Measurements from ENCODE around the gene LRRC70. TPM values are rescaled to one million over a fixed set of nuclear protein-coding genes. Genes with fewer than 3 reads are reported as not detected.
"Not testable (repeated sequence)": the region's sequence is repeated elsewhere in the genome, so short reads cannot be mapped to it uniquely, and the experiment has no call there.

The LRRC70 gene
- total RNA-seq, 1 donor from 2014 or later = 1.0 TPM

DNA sequence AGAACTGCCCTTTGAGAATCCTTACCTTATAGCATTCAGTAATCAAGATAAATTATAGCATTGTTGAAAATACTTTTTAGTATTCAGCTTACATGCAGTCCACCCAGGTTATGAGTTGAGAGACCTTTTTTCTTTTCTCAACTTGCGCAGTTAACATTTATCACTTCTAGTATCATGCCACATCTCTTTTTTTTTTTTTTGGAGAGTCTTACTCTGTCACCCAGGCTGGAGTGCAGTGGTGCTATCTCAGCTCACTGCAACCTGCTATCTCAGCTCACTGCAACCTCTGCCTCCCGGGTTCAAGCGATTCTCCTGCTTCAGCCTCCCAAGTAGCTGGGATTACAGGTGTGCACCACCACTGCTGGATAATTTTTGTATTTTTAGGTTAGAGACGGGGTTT is 29.0 kb downstream of the LRRC70 start:
- no peak for DNase-seq (ENCODE audit: low spot score)

DNA sequence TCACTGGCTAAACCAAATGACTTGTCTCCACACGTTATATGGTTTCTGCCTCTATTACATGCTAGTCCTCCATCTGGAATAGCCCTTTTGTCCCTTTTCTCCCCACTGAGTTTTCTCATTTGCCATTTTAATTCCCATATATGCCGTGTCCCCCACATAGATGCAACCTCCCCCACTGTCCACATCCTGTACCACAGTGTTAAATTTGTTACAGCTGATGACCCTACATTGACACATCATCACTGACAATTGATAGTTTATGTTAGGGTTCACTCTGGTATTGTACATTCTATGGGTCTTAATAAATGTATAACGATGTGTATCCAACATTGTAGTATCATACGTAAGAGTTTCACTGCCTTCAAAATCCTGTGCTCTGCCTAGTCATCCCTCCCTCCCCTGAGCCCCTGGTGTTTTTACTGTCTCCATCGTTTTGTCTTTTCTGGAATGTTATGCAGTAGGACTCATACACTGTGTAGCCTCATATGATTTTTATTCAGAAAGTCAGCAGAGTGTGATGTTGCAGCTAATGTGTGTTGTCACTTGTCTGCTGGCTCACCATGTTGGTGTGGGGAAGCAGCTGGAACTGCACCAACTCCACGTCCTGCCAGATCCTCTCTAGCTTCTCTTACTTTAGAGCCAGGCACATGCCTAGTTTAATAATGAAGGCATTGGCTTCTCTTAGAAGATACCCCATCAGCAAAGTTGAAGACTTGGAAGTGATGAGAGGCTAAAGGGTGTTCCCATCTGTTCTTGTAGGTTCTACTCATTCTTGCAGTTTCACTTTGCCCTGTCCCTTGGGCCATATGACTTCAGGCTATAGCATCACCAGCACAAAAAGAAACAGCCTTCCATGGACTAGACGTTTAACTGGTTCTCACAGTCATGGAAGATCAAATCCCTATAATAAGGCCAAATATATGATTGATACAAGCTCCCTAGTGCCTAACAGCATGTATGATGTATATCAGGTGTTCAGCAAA is 30.2 kb downstream of the LRRC70 start:
- no peak for DNase-seq (ENCODE audit: low spot score)

DNA sequence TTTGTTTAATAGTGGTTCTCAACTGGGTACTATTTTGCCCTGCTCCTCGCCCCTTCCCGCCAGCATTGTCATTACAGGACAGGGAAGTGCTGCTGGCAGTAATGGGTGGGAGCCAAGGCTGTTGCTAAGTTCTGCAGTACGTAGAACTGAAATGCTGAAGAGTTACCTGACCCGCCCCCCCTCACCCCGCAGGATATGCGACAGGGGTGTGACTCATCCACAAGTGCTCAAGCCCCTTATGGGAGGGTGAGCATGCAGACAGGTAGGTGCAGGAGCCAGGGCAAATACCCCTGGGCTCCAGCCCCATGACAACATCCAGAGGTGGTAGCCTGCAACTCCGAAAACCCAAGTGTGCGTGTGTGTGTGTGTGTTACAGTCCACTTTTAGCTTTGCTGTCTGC is 35.7 kb downstream of the LRRC70 start:
- no peak for DNase-seq (ENCODE audit: low spot score)

DNA sequence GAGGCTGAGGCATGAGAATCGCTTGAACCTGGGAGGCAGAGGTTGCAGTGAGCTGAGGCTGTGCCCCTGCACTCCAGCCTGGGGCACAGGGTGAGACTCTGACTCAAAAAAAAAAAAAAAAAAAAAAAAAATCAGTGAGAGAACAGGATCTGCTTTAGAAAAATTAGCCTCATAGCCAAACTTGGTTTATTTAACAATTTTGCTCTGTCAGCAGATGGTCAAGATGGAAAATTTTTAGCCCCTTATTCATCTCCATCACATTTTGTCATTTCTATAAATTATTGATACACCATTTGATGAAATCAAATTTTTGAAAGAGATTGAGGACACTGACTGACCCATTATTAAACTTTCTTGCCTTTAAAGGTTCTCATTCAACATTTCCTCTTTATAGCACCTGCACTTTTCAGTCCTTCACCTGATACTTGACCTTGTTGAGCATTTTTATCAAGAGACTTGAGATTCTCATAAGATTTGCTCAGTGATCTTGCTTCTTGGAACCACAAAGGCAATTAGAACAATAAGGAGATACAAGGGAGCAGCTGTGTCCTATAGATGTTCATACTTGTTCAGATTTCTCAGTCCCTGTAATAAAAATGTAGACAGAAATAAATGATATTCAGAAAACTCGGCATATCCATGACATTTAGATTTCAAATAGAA is 38.1 kb downstream of the LRRC70 start:
- no peak for DNase-seq (ENCODE audit: low spot score)

DNA sequence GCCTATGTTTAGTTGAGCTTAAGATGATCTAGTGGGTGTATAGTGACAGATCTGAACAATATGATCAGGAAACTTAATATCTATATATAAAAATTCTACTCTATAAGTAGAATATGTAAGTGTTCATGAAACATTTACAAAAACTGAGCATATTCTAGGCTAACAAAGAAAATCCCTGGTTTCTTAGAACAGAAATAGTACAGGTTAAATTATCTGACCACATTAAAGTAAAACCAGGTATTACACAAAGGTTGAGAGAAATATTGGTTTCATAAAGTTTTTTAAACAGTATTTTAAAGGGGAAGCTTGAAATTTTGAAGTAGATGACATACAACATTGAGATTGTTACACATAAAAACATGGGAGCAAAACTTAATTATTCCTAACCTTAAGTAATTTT is 39.3 kb downstream of the LRRC70 start:
- DNase-seq (ENCODE audit: low spot score) = no peak

DNA sequence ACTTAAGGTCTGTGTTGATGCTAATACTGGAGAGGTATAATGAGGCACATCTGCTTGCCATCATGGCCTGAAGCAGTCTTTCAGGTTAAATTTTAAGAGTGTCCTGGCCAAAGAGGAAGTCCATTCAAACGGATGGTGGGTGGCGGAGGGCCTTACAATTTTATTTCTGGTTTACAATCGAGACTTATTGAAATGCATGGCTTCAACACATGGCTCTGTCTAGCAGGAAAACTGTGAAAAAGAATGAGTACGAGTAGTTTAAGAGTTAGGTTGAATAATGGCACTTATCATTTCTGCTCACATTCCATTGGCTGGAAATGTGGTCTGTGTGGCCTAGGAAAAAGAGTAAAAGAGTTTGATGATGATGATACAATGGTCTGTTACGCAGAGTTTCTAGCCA is 42.1 kb downstream of the LRRC70 start:
- no peak for DNase-seq (ENCODE audit: low spot score)

DNA sequence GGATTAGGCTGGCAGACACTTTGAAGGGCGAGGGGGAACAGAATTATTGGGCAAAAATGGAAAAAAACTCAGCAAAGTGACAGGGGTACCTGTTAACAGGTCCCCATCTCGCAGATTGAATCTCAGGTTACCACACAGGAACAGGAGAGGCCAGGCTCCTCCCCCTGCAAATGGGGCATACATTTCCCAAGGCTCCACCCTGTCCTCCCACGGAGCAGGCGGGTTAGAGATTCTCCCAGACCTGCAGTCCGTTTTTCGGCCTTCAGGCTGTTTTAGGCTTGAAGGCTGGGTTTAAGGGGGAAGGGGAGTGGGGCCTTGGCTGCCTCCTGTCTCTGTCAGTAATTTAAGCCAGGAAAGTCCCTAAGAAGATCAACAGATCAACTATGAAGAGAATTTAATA is 42.7 kb downstream of the LRRC70 start:
- no peak for DNase-seq (ENCODE audit: low spot score)

DNA sequence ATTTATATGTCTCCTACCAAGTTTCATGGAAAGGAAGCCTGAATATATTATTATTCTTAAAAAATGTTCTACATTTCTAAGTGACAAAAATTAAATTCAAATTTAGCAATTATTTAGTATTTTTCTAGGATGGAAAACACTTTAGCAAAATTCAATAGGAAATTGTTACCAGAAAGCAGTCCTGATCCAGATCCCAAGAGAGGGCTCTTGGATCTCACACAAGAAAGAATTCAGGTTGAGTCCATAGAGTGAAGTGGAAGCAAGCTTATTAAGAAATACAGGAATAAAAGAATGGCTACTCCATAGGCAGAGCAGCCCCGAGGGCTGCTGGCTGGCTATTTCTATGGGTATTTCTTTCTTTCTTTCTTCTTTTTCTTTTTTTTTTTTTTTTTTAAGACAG is 44.7 kb downstream of the LRRC70 start:
- DNase-seq (ENCODE audit: low spot score) = no peak

DNA sequence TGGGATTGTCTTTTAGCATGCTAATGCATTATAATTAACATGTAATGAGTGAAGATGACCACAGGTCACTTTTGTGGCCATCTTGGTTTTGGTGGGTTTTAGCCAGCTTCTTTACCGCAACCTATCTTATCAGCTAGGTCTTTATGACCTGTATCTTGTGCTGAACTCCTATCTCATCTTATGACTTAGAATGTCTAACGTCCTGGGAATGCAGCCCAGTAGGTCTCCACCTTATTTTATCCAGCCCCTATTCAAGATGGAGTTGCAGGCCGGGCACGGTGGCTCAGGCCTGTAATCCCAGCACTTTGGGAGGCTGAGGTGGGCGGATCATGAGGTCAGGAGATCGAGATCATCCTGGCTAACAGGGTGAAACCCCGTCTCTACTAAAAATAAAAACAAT is 45.8 kb downstream of the LRRC70 start:
- DNase-seq (ENCODE audit: low spot score) = not testable (repeated sequence)

DNA sequence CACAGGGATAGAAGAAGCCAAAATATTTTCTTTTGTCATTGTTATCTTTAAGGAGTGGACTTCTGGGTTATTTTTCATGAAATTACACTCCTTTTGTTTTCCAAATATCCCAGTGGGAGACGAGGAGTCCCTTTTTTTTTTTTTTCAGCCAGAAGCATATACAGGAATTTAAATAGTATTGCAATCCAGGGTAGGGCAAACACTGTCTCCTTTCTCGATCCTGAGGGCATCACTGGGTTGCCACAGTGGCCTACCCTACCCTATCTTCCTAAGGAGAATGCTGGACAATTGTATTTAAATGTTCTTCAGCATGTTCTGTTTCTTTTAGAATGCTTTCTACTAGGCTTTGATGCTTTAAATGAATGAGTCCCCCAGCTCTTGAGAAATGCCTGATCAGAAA is 47.9 kb downstream of the LRRC70 start:
- DNase-seq (ENCODE audit: low spot score) = no peak

DNA sequence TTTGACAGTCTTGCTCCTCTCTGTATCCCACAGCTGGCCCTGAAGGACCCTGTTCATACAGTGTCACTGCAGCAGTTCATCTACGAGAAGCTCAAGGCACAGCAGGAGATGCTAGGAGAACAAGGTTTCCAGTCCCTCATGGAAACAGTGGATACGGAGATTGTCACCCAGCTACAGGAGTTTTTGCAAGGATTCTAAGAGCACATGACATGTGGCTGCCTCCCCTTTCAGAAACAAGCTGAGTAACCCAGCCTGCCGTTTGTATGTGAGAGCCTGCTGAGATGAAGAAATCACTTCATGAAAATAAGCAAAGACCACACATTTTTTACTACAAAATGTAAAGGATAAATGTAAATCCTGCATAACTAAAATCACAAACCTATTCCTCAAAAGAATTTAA is 48.5 kb downstream of the LRRC70 start:
- no peak for DNase-seq (ENCODE audit: low spot score)

DNA sequence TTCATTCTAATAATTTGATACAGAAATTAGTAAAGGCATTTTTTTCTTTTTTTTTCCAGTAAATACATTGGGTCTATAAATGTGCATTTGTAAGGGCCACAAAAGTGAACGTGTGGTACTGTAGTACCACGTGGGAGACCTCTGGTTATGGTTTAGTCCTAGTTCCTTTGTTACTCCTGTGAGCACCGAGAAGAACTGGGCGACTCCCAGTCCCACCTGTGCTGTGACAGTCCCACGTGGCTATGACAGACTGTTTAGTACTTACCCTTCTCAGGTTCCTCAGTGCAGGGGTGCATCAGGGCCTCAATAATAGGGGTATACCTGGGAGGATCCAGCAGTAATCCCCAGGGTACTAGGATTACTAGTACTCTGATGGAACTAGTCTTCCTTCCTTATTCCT is 49.3 kb downstream of the LRRC70 start:
- DNase-seq (ENCODE audit: low spot score) = no peak

Other genes starting within 250 kb of the LRRC70 start
- gene DIMT1, start 174.9 kb upstream of the LRRC70 start, total RNA-seq = 16.2 TPM
- gene IPO11, start 166.1 kb upstream of the LRRC70 start, total RNA-seq = 28.3 TPM

Measured in mucosa of gallbladder (tissue), 1 donor.